Breast epithelium (tissue), 3 donors: Measurements from ENCODE around the gene CRIP3.

ENCODE experiments used
- CTCF ChIP-seq, 3 donors: fragments of 450-650 bp; IDR thresholded peaks; one replicate each; pipeline ENCODE4 v1.5.1; 2016 to 2017; ENCODE audit warnings: antibody characterized with exemption in 3 of 3, mild to moderate bottlenecking in 3 of 3, moderate library complexity in 3 of 3
- POLR2A ChIP-seq: fragments of 450-650 bp; IDR thresholded peaks from one replicate; pipeline ENCODE4 v1.6.1; 2016; ENCODE audit warnings: antibody characterized with exemption, mild to moderate bottlenecking, moderate library complexity
- POLR2AphosphoS5 ChIP-seq, 3 donors: sonication (generic); formaldehyde crosslinking; IDR thresholded peaks; one replicate each; pipeline ENCODE4 v1.6.1; 2017; ENCODE audit warnings: antibody characterized with exemption in 3 of 3

GRCh38 chr6:43307451-43308100 is 1.1 kb downstream of the CRIP3 start:
- TF ChIP-seq CTCF (IDR thresholded peaks at IDR 0.05) (no peak), POLR2A (no peak), POLR2AphosphoS5 (IDR thresholded peaks at IDR 0.05) (no peak)
